Measurements from ENCODE around the gene GRK5. TPM values are rescaled to one million over a fixed set of nuclear protein-coding genes. Genes with fewer than 3 reads are reported as not detected.
"Not testable (repeated sequence)": the region's sequence is repeated elsewhere in the genome, so short reads cannot be mapped to it uniquely, and the experiment has no call there.

The GRK5 gene
- total RNA-seq, result 1.1 and 1.8 TPM in 2 replicates
- polyA plus RNA-seq (2012), result 0.95 TPM

- peak; percentile 97 for DNase-seq (ENCODE audit: low read depth)
Measured at GRCh38 chr10:119207366-119207666, at the start of gene GRK5. TSS of gene GRK5 (plus strand) at chr10:119207571. CDS start at chr10:119207918, 347 bp downstream.

DNA sequence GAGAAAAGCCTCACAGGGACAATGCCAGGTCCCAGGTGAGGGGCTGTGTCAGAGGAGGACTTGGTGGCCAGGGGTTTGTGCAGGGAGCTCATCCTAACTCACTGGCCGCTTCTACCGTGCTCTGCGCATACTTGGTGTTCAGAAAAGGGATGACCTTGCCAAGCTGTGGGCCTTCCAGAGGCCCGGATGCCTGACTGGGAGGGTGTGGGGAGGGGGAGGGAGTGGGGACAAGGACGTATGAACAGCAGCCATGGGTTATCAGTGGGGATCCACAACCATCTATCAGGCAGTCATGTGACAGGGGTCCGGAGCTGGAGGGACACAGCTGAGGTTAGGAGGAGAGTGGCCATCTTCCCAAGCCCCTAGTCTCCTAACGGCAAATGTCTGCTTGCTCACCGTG, 48.0 kb upstream of the GRK5 start:
- DNase-seq (ENCODE audit: low read depth), result no peak

DNA sequence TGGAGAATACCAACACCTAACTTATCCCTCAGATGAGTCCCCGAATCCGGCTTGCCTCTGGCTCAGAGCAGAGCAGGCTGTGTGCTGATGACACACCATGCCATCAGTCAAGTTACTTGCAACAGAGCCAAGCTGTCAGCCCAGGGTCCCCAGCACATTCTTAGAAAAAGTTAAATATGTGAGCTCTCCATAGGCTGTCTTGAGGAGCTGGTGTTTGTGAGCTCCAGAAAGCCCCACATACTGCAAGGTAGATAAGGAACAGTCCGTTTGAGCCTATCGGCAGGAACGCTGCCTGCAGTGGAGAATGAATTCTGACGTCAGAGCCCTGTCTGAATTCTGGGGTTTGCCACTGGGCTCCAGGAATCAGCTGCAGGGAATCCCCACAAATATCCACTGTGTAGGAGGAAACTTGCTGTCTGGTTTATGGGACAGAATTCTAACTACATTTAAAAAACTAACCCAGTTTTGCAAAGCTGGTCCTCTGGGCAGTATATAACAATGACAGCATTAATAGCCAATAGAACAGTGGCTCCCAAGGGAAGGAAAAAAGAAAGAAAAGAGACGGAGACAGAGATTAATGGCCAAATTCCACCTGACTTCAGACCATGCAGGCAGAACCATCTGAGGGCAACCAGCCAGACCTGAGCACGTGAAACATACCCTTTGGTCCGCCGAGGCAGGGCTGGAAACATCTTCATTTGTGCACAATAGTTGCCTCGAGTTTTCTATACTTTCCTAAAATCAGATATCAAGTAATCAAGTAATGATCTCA, 45.5 kb upstream of the GRK5 start:
- DNase-seq (ENCODE audit: low read depth), result peak; percentile 21

DNA sequence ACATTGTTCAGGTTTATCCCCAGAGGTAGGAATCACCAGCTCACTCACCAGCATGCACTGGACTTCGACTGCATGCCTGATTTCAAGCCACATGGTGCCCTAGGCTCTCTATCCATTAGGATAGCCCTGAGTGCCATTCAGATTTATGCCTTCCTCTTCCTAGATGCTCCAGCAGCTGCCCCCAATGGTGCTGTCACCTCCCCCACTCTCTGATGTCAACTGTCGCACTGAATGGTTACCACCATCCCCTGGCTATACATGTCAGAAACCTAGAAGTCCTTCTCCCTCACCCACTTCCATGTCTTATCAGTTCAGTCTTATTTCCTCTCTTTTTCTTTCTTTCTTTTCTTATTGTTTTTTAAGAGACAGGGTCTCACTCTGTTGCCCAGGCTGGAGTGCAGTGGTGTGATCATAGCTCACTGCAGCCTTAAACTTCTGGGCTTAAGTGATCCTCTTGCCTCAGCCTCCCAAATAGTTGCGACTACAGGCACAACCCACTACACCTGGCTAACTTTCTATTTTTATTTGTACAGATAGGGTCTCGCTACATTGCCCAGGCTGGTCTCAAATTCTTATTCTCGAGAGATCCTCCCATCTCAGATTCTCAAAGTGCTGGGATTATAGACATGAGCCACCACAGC, 44.8 kb upstream of the GRK5 start:
- no peak for DNase-seq (ENCODE audit: low read depth)

- peak; percentile 75 for DNase-seq (ENCODE audit: low read depth)
Measured at GRCh38 chr10:119165171-119166117, 41.9 kb upstream of the GRK5 start, which contains the start of gene SFXN4. TSS of gene SFXN4 (minus strand) at chr10:119165714. CDS start at chr10:119165647, 67 bp downstream.

DNA sequence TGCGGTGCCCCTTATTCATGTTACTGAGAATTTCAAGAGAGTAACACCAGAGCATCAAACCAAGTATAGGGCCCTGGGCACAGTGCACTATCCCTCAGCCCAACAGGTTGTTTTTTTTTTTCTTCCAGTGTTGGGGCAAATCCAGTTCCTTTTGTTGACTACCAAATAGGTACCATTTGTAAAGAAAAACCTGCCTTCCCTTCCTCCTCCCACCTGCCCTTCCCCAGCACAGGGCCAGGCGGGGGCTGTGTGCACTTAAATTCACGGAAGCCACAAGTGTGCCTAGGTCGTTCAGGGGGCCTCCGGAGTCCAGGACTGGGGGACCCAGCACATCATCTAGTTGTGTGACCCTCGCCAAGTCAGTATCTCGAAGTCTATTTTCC, 41.3 kb upstream of the GRK5 start:
- DNase-seq (ENCODE audit: low read depth), result no peak

DNA sequence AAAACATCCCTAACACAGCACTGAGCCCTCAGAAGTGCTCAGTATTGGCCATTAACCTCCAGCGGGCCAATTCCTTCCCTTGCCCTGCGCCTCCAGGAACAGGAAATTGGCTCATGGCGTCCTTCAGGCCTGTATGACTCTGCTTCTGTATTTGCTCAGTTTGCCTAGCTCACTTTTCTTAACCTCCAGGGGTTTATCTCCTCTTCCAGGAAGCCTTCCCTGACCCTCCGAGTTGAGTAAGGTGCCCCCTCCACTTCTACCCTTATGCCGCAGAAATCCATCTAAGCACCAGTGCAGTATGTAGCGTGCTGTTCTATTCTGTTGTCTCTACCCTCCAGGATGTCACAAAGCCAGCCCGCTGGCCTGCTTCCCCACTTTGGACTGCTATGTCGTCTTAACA, 40.8 kb upstream of the GRK5 start:
- no peak for DNase-seq (ENCODE audit: low read depth)

- no peak for DNase-seq (ENCODE audit: low read depth)
Measured at GRCh38 chr10:119167041-119167440, 40.3 kb upstream of the GRK5 start.

GRCh38 chr10:119174109-119174508, 33.3 kb upstream of the GRK5 start:
- no peak for DNase-seq (ENCODE audit: low read depth)

DNA sequence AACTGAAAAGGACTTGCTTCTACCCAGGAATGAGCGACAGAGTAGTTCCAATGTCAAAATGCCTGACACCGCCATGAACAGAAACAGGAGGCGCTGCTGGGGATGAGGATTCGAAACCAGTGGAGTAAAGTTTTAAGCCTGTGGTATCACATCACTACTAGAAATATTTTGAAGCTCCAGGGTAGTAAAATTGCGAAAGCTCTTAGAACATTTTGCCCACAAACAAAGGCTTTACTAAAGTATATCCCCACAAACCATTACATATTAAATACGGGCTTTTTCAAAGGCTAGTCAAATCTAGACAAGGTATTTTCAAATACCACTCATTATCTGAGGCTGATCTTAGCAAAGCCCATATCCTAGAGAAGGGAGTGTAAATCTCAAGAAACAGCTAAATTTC, 31.2 kb upstream of the GRK5 start:
- DNase-seq (ENCODE audit: low read depth), result no peak

DNA sequence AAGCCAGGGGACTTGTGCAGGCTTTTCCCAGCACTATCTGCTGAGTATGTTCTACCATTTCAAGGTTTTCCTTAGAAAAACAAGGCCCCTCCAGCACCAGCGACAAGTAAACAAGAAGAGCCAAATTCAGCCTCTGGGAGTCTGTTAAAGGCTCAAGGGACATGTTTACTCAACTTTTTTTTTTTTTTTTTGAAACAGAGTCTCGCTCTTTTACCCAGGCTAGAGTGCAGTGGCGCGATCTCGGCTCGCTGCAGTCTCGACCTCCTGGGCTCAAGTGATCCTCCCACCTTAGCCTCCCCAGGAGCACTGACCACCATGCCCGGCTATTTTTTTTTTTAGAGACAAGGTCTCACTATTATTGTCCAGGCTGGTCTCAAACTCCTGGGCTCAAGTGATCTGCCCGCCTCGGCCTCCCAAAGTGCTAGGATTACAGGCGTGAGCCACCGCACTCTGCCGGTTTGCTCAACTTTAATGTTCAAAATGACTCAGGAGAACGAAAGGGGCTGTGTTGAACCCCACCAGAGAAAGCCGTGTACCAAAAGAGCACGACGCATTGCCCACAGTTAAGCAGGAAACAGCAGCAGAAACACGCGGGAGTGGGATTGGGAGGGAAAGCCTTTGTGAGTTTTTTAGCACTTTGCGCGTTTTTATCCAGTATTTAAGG, 29.5 kb upstream of the GRK5 start:
- no peak for DNase-seq (ENCODE audit: low read depth)

DNA sequence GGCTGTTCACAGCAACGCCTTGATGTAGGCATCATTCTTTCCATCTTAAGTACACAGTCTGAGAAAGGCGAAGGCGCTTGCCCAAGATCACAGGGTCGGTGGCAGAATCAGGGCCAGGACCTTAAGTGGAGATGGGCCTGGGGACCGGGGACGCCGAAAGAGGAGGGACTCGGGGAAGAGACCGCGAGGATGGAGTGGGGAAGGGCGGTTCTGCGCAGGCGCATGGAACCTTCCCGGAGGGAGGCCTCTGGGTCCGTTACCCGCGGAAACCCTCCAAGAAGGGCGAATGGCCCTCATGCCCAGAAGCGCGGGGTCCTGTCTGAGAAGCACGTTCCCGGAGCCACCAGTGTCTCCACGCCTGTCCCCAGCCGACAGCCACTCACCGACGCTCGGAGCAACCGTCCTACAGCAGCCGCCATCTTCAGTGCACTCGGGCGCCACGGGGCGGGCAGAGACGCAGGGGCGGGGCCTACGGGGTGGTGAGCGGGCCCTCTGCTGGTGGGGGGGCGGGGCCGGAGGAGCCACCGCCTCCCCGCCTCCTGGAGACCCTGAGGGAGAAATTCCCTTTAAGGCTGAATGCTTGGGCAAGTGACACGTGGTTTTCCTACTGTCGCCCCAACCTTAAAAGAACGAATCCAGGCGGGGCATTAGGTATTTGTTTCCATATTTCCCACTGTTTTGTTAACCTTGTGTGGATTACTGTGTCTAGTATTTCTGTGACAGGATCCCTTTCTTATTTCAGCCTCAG, 28.8 kb upstream of the GRK5 start, which contains the start of gene PRDX3:
TSS of gene PRDX3 (minus strand) at position 441 of the 748 bp plus-strand sequence. CDS start at position 419, 22 bp downstream.
- DNase-seq (ENCODE audit: low read depth), result peak; percentile 91

GRCh38 chr10:119180850-119181400, 26.4 kb upstream of the GRK5 start:
- not testable (repeated sequence) for DNase-seq (ENCODE audit: low read depth)

DNA sequence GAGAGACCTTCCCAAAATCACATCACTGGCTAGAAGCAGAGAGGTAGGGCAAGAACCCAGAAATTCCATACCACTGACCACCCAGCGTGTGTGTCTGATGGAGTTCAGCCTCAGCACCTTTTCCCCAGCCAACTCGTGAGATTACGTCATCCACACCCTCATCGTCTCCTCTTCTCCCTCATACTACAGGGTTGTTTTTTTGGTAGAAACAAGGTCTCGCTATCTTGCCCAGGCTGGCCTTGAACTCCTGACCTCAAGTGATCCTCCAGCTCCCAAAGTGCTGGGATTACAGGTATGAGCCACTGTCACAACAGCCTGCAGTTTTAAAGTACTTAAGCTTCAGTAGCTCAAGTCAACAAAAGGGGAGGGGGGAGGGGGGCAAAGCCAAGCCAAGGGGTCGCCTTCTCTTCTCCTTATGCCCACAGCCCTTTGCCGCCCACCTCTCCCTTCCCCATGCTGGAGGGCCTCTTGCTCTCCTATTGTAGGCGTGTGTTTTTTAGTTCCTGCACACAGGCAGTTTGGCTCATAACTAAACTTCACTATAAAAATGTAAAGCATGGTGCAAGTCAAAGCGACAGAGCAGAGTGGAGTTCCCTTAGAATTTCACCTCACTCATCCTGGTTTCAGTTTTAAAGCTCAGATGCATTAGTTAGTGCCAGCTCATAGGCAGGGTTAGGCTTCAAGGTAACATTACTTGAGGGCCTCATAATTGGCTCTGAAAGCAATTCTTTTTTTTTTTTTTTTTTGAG, 23.5 kb upstream of the GRK5 start:
- DNase-seq (ENCODE audit: low read depth), result no peak

DNA sequence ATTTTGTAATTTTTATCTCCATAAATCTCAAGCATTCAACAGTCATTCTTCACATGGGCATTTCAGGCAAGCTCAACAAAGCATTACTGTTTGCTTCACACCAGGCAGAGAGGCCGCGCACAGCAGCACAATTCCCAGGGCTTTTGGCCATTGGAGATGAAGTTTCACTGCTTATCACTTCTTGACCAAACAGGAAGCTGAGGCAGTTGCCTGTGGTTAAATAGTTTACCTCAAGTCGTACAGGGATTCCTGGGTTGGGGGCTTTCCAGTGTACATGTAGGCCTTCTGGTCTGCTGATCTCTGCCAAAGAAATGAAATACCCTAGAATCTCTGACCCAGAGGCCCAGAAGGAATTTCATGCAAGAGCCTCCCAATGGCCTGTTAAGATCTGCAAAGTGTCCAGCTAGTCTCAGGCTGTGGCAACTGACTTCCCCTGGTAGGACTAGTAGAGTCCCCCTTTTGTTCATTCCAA, 17.5 kb upstream of the GRK5 start:
- DNase-seq (ENCODE audit: low read depth), result no peak

DNA sequence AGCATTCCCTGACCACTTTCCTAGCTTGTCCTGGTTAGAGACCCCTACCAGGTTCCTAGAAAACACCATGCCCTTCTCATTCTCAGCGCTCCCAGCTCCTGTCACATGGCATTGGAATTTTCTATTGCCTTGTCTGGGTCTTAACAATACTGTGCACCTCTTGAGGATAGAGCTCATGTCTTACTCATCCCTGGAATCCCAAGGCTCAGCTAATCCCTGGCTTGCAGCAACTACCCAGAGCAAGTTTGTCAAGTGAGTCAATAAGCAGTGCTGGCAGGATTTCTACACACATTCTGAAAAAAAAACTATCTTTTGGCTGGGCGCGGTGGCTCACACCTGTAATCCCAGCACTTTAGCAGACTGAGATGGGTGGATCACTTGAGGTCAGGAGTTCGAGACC, 17.0 kb upstream of the GRK5 start:
- DNase-seq (ENCODE audit: low read depth), result peak; percentile 78

- no peak for DNase-seq (ENCODE audit: low read depth)
Measured at GRCh38 chr10:119190954-119191785, 16.2 kb upstream of the GRK5 start.

- no peak for DNase-seq (ENCODE audit: low read depth)
Measured at GRCh38 chr10:119191881-119192280, 15.5 kb upstream of the GRK5 start.

Measured in myocyte (in vitro differentiated cells).